ENCODE measurements around the gene PTPRS. TPM values are rescaled to one million over a fixed set of nuclear protein-coding genes. Genes with fewer than 3 reads are reported as not detected.
"Not testable (repeated sequence)": the region's sequence is repeated elsewhere in the genome, so short reads cannot be mapped to it uniquely, and the experiment has no call there.

PTPRS gene
- total RNA-seq, 8 experiments from 2014 or later = 80.0 to 240 (median 147) TPM

- Histone ChIP-seq H3K27ac (no peak overlapping the region), H3K4me3 (peak overlapping the region in 3 of 5 donors; percentile 8 to 82 (median 20)), H3K4me1 (replicated peaks in 1 of 2) (peaks cover 19 to 32% of the 10 kb centered on the region in 2 donors)
- in situ Hi-C loops (cut with MboI; ENCODE audit: low pct_unique_long_range_greater_than_20kb in 2 of 9, low sequenced_read_pairs in 9 of 9, unreplicated experiment in 9 of 9) = no loop called here
- no peak for ATAC-seq (replicated peaks in 6 of 8)
- WGBS, 10 experiments = 40% methylated on average over 2 of the region's 24 CpGs; no CpG with 5 or more reads in 9 of the 10 experiments
These were observed 3.5 kb downstream of the PTPRS start for GRCh38 chr19:5337126-5337525.

GRCh38 chr19:5336195-5336965 lies 4.2 kb downstream of the PTPRS start:
- H3K4me3 ChIP-seq = peak overlapping the region in 4 of 5 donors; percentile 8 to 82 (median 16)
- in situ Hi-C loops (cut with MboI; ENCODE audit: low pct_unique_long_range_greater_than_20kb in 2 of 9, low sequenced_read_pairs in 9 of 9, unreplicated experiment in 9 of 9) = no loop called here
- ATAC-seq (replicated peaks in 6 of 8) = no peak
- 0 to 86% (median 41%) methylated on average over 1 to 10 of the region's 21 CpGs; no CpG with 5 or more reads in 3 of the 10 experiments for WGBS, 10 experiments
- peak overlapping the region in 1 of 2 donors; percentile 36 for H3K27ac ChIP-seq
- H3K4me1 ChIP-seq (replicated peaks in 1 of 2) = peaks cover 19 to 32% of the 10 kb centered on the region in 2 donors

- ATAC-seq (replicated peaks in 6 of 8) = no peak
- Histone ChIP-seq H3K27ac (no peak overlapping the region), H3K4me1 (replicated peaks in 1 of 2) (peaks cover 19 to 27% of the 10 kb centered on the region in 2 donors), H3K4me3 (no peak overlapping the region)
- WGBS, 10 experiments = 60 to 92% (median 72%) methylated on average over 1 to 7 of the region's 15 CpGs; no CpG with 5 or more reads in 3 of the 10 experiments
- in situ Hi-C loops (cut with MboI; ENCODE audit: low pct_unique_long_range_greater_than_20kb in 2 of 9, low sequenced_read_pairs in 9 of 9, unreplicated experiment in 9 of 9) = no loop called here
These were observed 5.0 kb downstream of the PTPRS start for GRCh38 chr19:5335593-5335992.

GRCh38 chr19:5334824-5335500 lies 5.7 kb downstream of the PTPRS start:
- 71 to 100% (median 93%) methylated on average over 2 to 24 of the region's 32 CpGs; no CpG with 5 or more reads in 1 of the 10 experiments for WGBS, 10 experiments
- ATAC-seq (replicated peaks in 6 of 8) = no peak
- Histone ChIP-seq H3K4me3 (no peak overlapping the region), H3K4me1 (replicated peaks in 1 of 2) (peaks cover 19 to 27% of the 10 kb centered on the region in 2 donors), H3K27ac (no peak overlapping the region)
- in situ Hi-C loops (cut with MboI; ENCODE audit: low pct_unique_long_range_greater_than_20kb in 2 of 9, low sequenced_read_pairs in 9 of 9, unreplicated experiment in 9 of 9) = no loop called here

- Histone ChIP-seq H3K4me1 (replicated peaks in 1 of 2) (peaks cover 19 to 27% of the 10 kb centered on the region in 2 donors), H3K4me3 (no peak overlapping the region), H3K27ac (no peak overlapping the region)
- ATAC-seq (replicated peaks in 6 of 8) = no peak
- WGBS, 10 experiments = 20 to 100% (median 94%) methylated on average over 1 to 7 of the region's 10 CpGs; no CpG with 5 or more reads in 5 of the 10 experiments
- in situ Hi-C loops (cut with MboI; ENCODE audit: low pct_unique_long_range_greater_than_20kb in 2 of 9, low sequenced_read_pairs in 9 of 9, unreplicated experiment in 9 of 9) = no loop called here
These were observed 6.3 kb downstream of the PTPRS start for GRCh38 chr19:5334366-5334739.

GRCh38 chr19:5333581-5334365 lies 6.8 kb downstream of the PTPRS start:
- no peak overlapping the region for H3K27ac ChIP-seq

GRCh38 chr19:5332501-5332900 lies 8.1 kb downstream of the PTPRS start:
- in situ Hi-C loops (cut with MboI; ENCODE audit: low pct_unique_long_range_greater_than_20kb in 2 of 9, low sequenced_read_pairs in 9 of 9, unreplicated experiment in 9 of 9) = no loop called here
- 82 to 100% (median 97%) methylated on average over 1 to 11 of the region's 11 CpGs; no CpG with 5 or more reads in 3 of the 10 experiments for WGBS, 10 experiments
- no peak overlapping the region for H3K4me3 ChIP-seq
- ATAC-seq (replicated peaks in 6 of 8) = no peak
- H3K4me1 ChIP-seq (replicated peaks in 1 of 2) = peaks cover 14 to 18% of the 10 kb centered on the region in 2 donors
- no peak overlapping the region for H3K27ac ChIP-seq

More at GRCh38 chr19:5333581-5334365, 6.8 kb downstream of the PTPRS start:
- ATAC-seq (replicated peaks in 6 of 8) = peak in 1 of 8 experiments; percentile 43
- H3K4me1 ChIP-seq (replicated peaks in 1 of 2) = peaks cover 19 to 27% of the 10 kb centered on the region in 2 donors
- H3K4me3 ChIP-seq = no peak overlapping the region
- whole genome bisulfite sequencing, 10 experiments = 94 to 100% (median 98%) methylated on average over 1 to 6 of the region's 17 CpGs; no CpG with 5 or more reads in 6 of the 10 experiments
- in situ Hi-C loops (cut with MboI; ENCODE audit: low pct_unique_long_range_greater_than_20kb in 2 of 9, low sequenced_read_pairs in 9 of 9, unreplicated experiment in 9 of 9) = no loop called here

- no peak overlapping the region for H3K27ac ChIP-seq
- 89 to 100% (median 100%) methylated on average over 1 to 8 of the region's 13 CpGs; no CpG with 5 or more reads in 1 of the 10 experiments for WGBS, 10 experiments
- no peak for ATAC-seq (replicated peaks in 6 of 8)
- no peak overlapping the region for H3K4me3 ChIP-seq
- in situ Hi-C loops (cut with MboI; ENCODE audit: low pct_unique_long_range_greater_than_20kb in 2 of 9, low sequenced_read_pairs in 9 of 9, unreplicated experiment in 9 of 9) = no loop called here
- H3K4me1 ChIP-seq (replicated peaks in 1 of 2) = peaks cover 7 to 11% of the 10 kb centered on the region in 2 donors
These were observed 8.8 kb downstream of the PTPRS start for GRCh38 chr19:5331790-5332189.

GRCh38 chr19:5330307-5330720 lies 10.3 kb downstream of the PTPRS start:
- 80 to 93% (median 88%) methylated on average over 1 to 7 of the region's 10 CpGs; no CpG with 5 or more reads in 5 of the 10 experiments for WGBS, 10 experiments
- Histone ChIP-seq H3K4me1 (replicated peaks in 1 of 2) (peaks cover 0 to 4% of the 10 kb centered on the region in 2 donors), H3K27ac (no peak overlapping the region), H3K4me3 (no peak overlapping the region)
- ATAC-seq (replicated peaks in 6 of 8) = no peak
- in situ Hi-C loops (cut with MboI; ENCODE audit: low pct_unique_long_range_greater_than_20kb in 2 of 9, low sequenced_read_pairs in 9 of 9, unreplicated experiment in 9 of 9) = no loop called here

GRCh38 chr19:5329141-5329540 lies 11.5 kb downstream of the PTPRS start:
- in situ Hi-C loops (cut with MboI; ENCODE audit: low pct_unique_long_range_greater_than_20kb in 2 of 9, low sequenced_read_pairs in 9 of 9, unreplicated experiment in 9 of 9) = no loop called here
- no peak overlapping the region for H3K4me3 ChIP-seq
- WGBS, 10 experiments = 72 to 100% (median 100%) methylated on average over 1 to 5 of the region's 11 CpGs; no CpG with 5 or more reads in 6 of the 10 experiments
- ATAC-seq (replicated peaks in 6 of 8) = no peak
- no peak overlapping the region for H3K27ac ChIP-seq
- peaks cover 0 to 8% of the 10 kb centered on the region in 2 donors for H3K4me1 ChIP-seq (replicated peaks in 1 of 2)

- H3K27ac ChIP-seq; H3K4me1 ChIP-seq (replicated peaks in 1 of 2); in situ Hi-C loops (cut with MboI; ENCODE audit: low pct_unique_long_range_greater_than_20kb in 2 of 9, low sequenced_read_pairs in 9 of 9, unreplicated experiment in 9 of 9); H3K4me3 ChIP-seq; ATAC-seq (replicated peaks in 6 of 8): not testable (repeated sequence)
- WGBS, 10 experiments = 60 to 97% methylated on average over 1 to 5 of the region's 8 CpGs; no CpG with 5 or more reads in 8 of the 10 experiments
These were observed 12.2 kb downstream of the PTPRS start for GRCh38 chr19:5328407-5328806.

GRCh38 chr19:5326986-5327623 lies 13.5 kb downstream of the PTPRS start:
- Histone ChIP-seq H3K4me3 (no peak overlapping the region), H3K27ac (no peak overlapping the region), H3K4me1 (replicated peaks in 1 of 2) (peaks cover 0 to 16% of the 10 kb centered on the region in 2 donors)
- in situ Hi-C loops (cut with MboI; ENCODE audit: low pct_unique_long_range_greater_than_20kb in 2 of 9, low sequenced_read_pairs in 9 of 9, unreplicated experiment in 9 of 9) = no loop called here
- no peak for ATAC-seq (replicated peaks in 6 of 8)
- 0 to 83% (median 72%) methylated on average over 1 to 7 of the region's 18 CpGs; no CpG with 5 or more reads in 4 of the 10 experiments for WGBS, 10 experiments
